A673 (cell line): ENCODE measurements around the gene LRRC3. TPM values are rescaled to one million over a fixed set of nuclear protein-coding genes. Genes with fewer than 3 reads are reported as not detected.

ENCODE experiments used
- BruUV-seq: library from RNA; stranded (reverse); fragments of 400-500 nt; replicated peaks from 2 replicates; lab custom pipeline; 2021; lab: Mats Ljungman, UMichigan
- CTCF ChIA-PET: fragments of 300-600 bp; sonication (Branson Sonifier 250); formaldehyde crosslinking; loops from one replicate; lab custom pipeline; 2022; ENCODE audit warnings: antibody characterized with exemption; lab: Charles Lee
- POLR2A ChIA-PET: fragments of 300-600 bp; sonication (Branson Sonifier 250); formaldehyde crosslinking; loops from one replicate; lab custom pipeline; 2022; ENCODE audit warnings: antibody characterized with exemption; ENCODE audit not compliant: low non-redundant PET; lab: Charles Lee
- DNase-seq: peaks from one replicate; pipeline ENCODE4 v3.0.0-alpha.2; 2015; ENCODE audit warnings: low spot score
- H3K27ac ChIP-seq: fragments of 200-600 bp; sonication (generic); 2 replicates; pipeline ENCODE4 v1.5.1; 2016; ENCODE audit warnings: mixed run types, low read depth, mild to moderate bottlenecking, mixed read lengths, antibody characterized with exemption, low read length; ENCODE audit not compliant: poor library complexity, severe bottlenecking
- H3K27me3 ChIP-seq: fragments of 200-600 bp; sonication (generic); replicated peaks from 2 replicates; pipeline ENCODE4 v1.6.1; 2017; ENCODE audit warnings: mixed run types, low read depth, mild to moderate bottlenecking, mixed read lengths, antibody characterized with exemption, low read length; ENCODE audit not compliant: insufficient read depth, poor library complexity
- H3K36me3 ChIP-seq: fragments of 200-600 bp; sonication (generic); 2 replicates; pipeline ENCODE4 v1.6.1; 2016; ENCODE audit warnings: mixed run types, mild to moderate bottlenecking, mixed read lengths, antibody characterized with exemption, low read length; ENCODE audit not compliant: insufficient read depth, poor library complexity, severe bottlenecking
- H3K4me1 ChIP-seq: fragments of 200-600 bp; sonication (generic); 2 replicates; pipeline ENCODE4 v1.6.1; 2017; ENCODE audit warnings: mixed run types, mild to moderate bottlenecking, mixed read lengths, antibody characterized with exemption, low read length; ENCODE audit not compliant: insufficient read depth, poor library complexity, severe bottlenecking
- H3K4me3 ChIP-seq: fragments of 200-600 bp; sonication (generic); 2 replicates; pipeline ENCODE4 v1.5.1; 2016; ENCODE audit warnings: low read depth, mixed run types, mild to moderate bottlenecking, mixed read lengths, low read length; ENCODE audit not compliant: poor library complexity, severe bottlenecking
- H3K9me3 ChIP-seq: fragments of 200-600 bp; sonication (generic); 2 replicates; pipeline ENCODE4 v1.6.1; 2016; ENCODE audit warnings: mixed run types, low read depth, mild to moderate bottlenecking, mixed read lengths, antibody characterized with exemption, low read length; ENCODE audit not compliant: poor library complexity, severe bottlenecking
- CTCF ChIP-seq: fragments of 300-800, 200-600 bp; sonication (generic); conservative IDR thresholded peaks from 2 replicates; pipeline ENCODE4 v1.5.1; 2017; ENCODE audit warnings: low read depth, mild to moderate bottlenecking, antibody characterized with exemption, low read length, moderate library complexity, mixed read lengths
- EZH2 ChIP-seq: fragments of 200-600 bp; sonication (generic); IDR thresholded peaks from 2 replicates; pipeline ENCODE4 v1.6.1; 2017; ENCODE audit warnings: borderline replicate concordance, low read depth, mild to moderate bottlenecking, mixed read lengths, antibody characterized with exemption, low read length; ENCODE audit not compliant: poor library complexity, severe bottlenecking
- intact Hi-C: fragments of 100-400 bp; cut with micrococcal nuclease; formaldehyde crosslinking; loops from one replicate; pipeline ENCODE4 v1.10.0; 2022; ENCODE audit not compliant: unreplicated experiment
- total RNA-seq: library from RNA; stranded (reverse); gene quantifications from 2 replicates; pipeline ENCODE4 v1.2.3, GENCODE V29; 2021

Gene LRRC3
- total RNA-seq, 1 experiment from 2014 or later = 1.5 TPM

DNA sequence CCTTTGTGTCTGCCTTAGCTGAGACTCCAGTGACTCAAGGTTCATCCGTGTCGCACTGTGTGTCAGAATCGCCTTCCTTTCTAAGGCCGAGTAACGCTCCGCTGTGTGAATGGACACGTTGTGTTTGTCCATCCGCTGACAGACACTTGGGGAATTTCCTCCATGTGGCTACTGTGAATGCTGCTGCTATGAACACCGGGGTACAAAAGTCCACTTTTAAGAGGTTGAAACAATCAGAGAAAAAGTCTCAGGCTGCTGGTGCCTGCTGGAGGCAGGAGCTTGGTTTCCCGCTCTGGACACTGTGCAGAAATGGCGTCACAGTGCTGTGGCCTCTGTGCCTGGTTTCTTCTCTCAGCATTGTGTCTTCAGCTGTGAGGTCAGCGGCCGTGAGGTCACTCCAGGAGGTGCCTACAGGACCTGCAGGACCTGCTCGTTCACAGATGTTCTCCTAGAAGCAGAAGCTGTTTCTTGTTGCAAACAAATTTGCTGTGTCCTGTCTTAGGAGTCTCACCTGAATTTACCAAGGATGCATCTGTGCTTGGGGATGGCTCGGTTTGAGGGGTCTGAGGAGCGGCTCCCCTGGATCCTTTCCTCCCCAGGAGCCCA lies 50.5 kb downstream of the LRRC3 start:
- ChIA-PET POLR2A (no interaction called here), CTCF (interaction anchor here (0.9 kb wide), 1 partner anchor 287 kb away, joined by 5 read pairs; no protein-coding TSS in a partner anchor)
- BruUV-seq = no TSS peak
- Histone ChIP-seq H3K36me3 (no peaks in the 10 kb centered on the region), H3K4me3 (no peak overlapping the region), H3K27ac (no peak overlapping the region), H3K9me3 (no peaks in the 10 kb centered on the region), H3K4me1 (no peaks in the 10 kb centered on the region), H3K27me3 (no peaks in the 10 kb centered on the region)
- intact Hi-C loops = no loop called here
- DNase-seq = no peak
- TF ChIP-seq CTCF (no peak), EZH2 (no peak)

GRCh38 chr21:44506279-44507255 lies 51.3 kb downstream of the LRRC3 start:
- POLR2A ChIA-PET = no interaction called here

More at GRCh38 chr21:44506279-44507255, 51.3 kb downstream of the LRRC3 start:
- no peaks in the 10 kb centered on the region for H3K27me3 ChIP-seq
- no TSS peak for BruUV-seq
- no peak overlapping the region for H3K27ac ChIP-seq
- intact Hi-C loops = no loop called here
- H3K4me3 ChIP-seq = no peak overlapping the region
- no peaks in the 10 kb centered on the region for H3K36me3 ChIP-seq
- H3K9me3 ChIP-seq = no peaks in the 10 kb centered on the region
- H3K4me1 ChIP-seq = no peaks in the 10 kb centered on the region
- CTCF ChIA-PET = interaction anchor here (0.9 kb wide), 1 partner anchor 286 kb away, joined by 5 read pairs; no protein-coding TSS in a partner anchor
- TF ChIP-seq EZH2 = no peak
- no peak for TF ChIP-seq CTCF
- no peak for DNase-seq
